ENCODE measurements around the gene EPS8L3.

DNA sequence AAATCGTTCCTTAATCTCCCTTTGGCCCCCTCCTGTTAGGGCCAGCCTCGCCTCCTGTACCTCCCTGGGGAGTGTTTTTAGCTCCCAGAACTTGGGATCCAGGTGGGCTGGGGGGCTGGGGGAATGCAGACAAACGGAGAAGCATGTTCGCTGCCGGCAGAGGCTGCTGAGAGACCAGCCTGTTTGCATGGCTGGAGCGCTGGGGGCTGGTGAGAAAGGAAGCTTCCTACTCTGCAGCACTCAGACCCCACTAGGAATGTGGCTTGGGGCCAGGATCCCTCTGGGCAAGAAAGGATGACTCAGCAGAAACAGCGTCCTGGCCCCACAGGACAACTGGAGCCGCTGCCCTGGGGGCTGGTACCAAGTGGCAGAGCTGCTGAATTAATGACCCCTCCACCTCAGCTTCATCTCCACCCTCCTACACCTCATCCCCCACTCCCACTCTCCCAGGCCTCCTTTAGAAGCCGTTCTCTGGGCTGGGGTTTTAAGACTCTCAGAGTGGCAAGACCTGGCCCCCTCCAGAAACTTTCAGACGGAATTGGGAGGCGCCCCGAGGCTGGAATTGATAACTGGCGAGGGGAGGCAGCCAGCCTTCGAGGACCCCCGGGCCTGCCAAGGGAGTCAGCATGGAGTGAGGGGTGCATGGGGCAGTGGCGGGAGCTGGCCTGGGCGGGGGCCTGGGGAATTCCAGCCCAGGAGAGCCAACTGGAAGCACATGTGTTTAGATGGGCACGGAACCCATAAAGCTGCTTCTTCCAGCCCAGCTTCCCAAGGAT, 28.5 kb upstream of the EPS8L3 start:
- TF ChIP-seq, protein P1, sequence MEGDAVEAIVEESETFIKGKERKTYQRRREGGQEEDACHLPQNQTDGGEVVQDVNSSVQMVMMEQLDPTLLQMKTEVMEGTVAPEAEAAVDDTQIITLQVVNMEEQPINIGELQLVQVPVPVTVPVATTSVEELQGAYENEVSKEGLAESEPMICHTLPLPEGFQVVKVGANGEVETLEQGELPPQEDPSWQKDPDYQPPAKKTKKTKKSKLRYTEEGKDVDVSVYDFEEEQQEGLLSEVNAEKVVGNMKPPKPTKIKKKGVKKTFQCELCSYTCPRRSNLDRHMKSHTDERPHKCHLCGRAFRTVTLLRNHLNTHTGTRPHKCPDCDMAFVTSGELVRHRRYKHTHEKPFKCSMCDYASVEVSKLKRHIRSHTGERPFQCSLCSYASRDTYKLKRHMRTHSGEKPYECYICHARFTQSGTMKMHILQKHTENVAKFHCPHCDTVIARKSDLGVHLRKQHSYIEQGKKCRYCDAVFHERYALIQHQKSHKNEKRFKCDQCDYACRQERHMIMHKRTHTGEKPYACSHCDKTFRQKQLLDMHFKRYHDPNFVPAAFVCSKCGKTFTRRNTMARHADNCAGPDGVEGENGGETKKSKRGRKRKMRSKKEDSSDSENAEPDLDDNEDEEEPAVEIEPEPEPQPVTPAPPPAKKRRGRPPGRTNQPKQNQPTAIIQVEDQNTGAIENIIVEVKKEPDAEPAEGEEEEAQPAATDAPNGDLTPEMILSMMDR (IDR thresholded peaks at IDR 0.05), result peak in 3 of 6 experiments; percentile 19 to 37 (median 20)
- TF ChIP-seq POLR2A (IDR thresholded peaks at IDR 0.05), result no peak
